GM11168 (cell line): Measurements from ENCODE around the gene IMPG1.

ENCODE experiments used
- in situ Hi-C: fragments of 300-500 bp; cut with MboI; formaldehyde crosslinking; loops from one replicate; pipeline ENCODE4 v1.12.0; 2022; ENCODE audit warnings: low sequenced_read_pairs; ENCODE audit not compliant: unreplicated experiment

Gene IMPG1

DNA sequence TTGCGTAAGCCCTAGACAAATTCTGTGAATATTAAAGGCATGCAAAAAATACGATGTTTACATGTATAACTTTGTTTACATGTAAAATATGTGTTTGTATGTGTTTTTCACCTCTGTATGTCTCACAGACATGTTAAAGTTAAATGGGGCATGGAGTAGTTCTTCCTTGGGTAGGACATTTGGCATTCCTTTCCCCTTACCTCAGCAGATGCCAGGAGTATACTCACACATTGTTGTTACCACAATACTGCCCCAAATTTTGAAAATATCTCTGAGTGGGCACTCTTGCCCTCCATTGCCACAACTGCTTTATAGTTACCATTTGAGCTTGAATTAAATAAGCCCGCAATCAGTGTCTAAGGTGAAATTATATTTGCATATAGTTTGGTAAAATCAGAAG lies 175.9 kb downstream of the IMPG1 start:
- in situ Hi-C loops = no loop called here

GRCh38 chr6:75893776-75894152 lies 178.7 kb downstream of the IMPG1 start:
- in situ Hi-C loops = no loop called here

GRCh38 chr6:75893058-75893775 lies 179.2 kb downstream of the IMPG1 start:
- in situ Hi-C loops = no loop called here

GRCh38 chr6:75892384-75892783 lies 180.1 kb downstream of the IMPG1 start:
- in situ Hi-C loops = no loop called here

DNA sequence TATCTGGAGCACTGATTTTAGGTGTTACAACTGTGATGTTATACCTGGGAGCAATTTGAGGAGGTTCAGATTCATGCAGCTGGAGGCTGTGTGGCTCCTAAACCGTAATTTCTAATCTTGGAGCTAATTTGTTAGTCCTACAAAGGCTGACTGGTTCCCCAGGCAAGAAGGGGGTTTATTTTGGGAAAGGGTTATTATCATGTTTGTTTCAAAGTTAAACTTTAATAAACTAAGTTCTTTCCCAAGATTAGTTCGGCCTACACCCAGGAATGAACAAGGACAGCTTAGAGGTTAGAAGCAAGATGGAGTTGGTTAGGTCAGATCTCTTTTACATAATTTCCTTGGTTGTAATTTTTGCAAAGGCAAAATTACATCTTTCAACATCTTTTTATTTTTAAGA lies 187.6 kb downstream of the IMPG1 start:
- in situ Hi-C loops = no loop called here

GRCh38 chr6:75882734-75883133 lies 189.7 kb downstream of the IMPG1 start:
- in situ Hi-C loops = no loop called here

DNA sequence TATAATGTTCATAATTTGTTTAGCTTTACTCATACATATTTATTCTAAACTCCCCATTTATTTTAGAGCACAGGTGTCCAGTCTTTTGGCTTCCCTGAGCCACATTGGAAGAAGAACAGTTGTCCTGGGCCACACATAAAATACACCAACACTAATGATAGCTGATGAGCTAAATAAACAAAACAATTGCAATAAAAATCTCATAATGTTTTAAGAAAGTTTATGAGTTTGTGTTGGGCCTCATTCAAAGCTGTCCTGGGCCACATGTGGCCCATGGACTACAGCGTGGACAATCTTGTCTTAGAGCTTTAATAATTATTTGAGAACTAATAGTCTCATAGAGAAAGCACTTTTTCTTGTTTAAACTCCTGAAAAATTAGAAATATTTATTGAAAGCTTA lies 192.2 kb downstream of the IMPG1 start:
- in situ Hi-C loops = no loop called here

DNA sequence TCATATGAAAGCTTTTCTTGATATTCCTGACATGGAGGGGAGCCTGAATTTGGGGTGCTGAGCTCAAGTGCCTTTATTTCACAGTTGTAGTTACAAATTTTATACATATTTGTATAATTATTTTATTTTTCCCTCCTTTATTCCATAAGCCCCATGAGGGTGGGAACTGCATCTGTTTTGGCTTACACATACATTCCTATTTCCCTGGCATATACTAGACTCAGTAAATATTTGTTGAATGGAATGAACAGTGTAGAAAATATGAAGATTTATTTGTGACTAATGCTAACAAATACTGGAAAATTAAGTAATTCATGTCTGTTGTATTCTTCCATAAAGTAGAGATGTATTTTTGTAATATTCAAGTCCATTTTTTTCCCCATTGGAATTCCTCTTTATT lies 196.3 kb downstream of the IMPG1 start:
- in situ Hi-C loops = no loop called here

DNA sequence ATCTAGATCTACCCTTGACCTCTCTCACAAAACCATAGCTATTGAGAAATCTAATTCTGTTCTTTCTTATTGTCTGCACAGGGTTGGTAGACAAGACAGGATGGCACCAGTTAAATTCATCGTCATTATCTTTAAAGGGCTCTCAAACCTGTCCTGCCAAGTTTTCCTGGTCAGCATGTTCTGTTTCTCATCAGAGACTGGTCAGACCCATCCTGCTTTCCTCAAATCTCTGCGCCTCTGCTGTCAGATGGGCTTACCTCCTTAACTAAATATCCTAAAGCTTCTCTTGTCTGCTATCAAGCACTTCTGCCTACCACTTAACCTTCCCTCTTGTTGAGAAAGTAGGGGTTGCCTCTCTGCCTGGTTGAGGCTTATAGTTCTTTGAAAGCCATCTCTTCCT lies 198.2 kb downstream of the IMPG1 start:
- in situ Hi-C loops = no loop called here
